ENCODE data around the gene GNB1L. TPM values are rescaled to one million over a fixed set of nuclear protein-coding genes. Genes with fewer than 3 reads are reported as not detected.

GNB1L gene
- total RNA-seq, 1 experiment from 2014 or later = 12.2 TPM

DNA sequence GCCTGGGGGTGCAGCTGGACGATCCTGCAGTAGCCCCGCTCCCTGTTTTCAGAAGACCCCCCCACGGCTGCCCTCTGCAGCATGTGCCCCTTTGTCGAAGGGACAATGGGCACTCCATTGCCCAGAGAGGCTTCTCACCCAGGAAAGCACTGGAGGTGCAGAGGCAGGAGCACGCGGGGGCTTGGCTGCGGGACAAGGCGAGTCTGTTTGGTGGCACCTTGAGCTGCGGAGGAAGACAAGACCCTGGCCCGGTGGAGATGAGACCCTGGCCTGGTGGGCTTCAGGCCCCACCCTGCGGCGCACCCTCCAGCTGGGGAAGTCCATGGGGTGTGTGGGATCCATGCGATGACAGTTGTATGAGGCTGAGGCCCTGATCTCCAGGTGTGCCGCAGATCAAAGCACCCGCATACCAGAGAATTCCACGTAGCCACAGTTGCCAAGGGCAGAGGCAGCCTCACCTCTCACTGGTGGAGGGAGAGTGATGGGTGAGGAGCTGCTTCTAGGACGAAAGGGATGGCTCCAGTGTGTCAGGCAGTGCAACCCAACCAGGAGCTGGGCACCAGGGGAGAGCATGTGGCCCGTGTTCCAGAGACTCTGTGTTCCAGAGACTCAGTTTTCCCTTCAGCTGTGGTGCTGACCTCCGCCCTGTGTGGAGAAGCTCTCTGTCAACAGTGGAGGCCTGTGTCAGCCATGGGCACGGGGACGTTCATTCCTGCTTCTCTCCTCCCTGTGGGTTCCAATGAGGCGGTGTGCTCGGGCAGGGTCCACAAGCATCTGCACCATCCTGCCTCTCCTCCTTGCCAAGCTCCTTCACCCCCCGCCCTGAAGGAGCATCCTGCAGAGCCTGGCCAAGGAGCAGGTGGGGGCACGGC, 84.1 kb downstream of the GNB1L start:
- DNase-seq (ENCODE audit: low read depth, low spot score) = no peak
- no peaks in the 10 kb centered on the region for H3K27me3 ChIP-seq (ENCODE audit: control insufficient read depth, insufficient read depth, low read length)
- no peak for ATAC-seq
- no peaks in the 10 kb centered on the region; the same call in 1 of the 2 replicates for H3K36me3 ChIP-seq (ENCODE audit: control insufficient read depth, insufficient read depth, low read length)
- H3K9me3 ChIP-seq (ENCODE audit: control insufficient read depth, insufficient read depth, low read depth, low read length) = no peaks in the 10 kb centered on the region
- ChIA-PET POLR2A (no interaction called here), CTCF (no interaction called here)
- no peak overlapping the region for H3K27ac ChIP-seq (ENCODE audit: low read length)
- TF ChIP-seq, protein P1, sequence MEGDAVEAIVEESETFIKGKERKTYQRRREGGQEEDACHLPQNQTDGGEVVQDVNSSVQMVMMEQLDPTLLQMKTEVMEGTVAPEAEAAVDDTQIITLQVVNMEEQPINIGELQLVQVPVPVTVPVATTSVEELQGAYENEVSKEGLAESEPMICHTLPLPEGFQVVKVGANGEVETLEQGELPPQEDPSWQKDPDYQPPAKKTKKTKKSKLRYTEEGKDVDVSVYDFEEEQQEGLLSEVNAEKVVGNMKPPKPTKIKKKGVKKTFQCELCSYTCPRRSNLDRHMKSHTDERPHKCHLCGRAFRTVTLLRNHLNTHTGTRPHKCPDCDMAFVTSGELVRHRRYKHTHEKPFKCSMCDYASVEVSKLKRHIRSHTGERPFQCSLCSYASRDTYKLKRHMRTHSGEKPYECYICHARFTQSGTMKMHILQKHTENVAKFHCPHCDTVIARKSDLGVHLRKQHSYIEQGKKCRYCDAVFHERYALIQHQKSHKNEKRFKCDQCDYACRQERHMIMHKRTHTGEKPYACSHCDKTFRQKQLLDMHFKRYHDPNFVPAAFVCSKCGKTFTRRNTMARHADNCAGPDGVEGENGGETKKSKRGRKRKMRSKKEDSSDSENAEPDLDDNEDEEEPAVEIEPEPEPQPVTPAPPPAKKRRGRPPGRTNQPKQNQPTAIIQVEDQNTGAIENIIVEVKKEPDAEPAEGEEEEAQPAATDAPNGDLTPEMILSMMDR (IDR thresholded peaks at IDR 0.05) = no peak
- TF ChIP-seq TCF7L2 (IDR thresholded peaks at IDR 0.05; ENCODE audit: low read depth, low read length) = 0 out of 2 replicates have a peak, but pooled peaks have one; percentile 34
- TF ChIP-seq POLR2AphosphoS5 (IDR thresholded peaks at IDR 0.05; ENCODE audit: low read depth, low read length) = 0 out of 2 replicates have a peak, but pooled peaks have one; percentile 23
- TF ChIP-seq SIN3A (IDR thresholded peaks at IDR 0.05; ENCODE audit: borderline replicate concordance, insufficient read depth, low read depth, low read length) = no peak
- TF ChIP-seq REST (IDR thresholded peaks at IDR 0.05; ENCODE audit: insufficient read depth in 1 of 2, low read depth in 2 of 2, low read length in 1 of 2) = no peak
- intact Hi-C loops (cut with micrococcal nuclease; ENCODE audit: unreplicated experiment) = no loop called here
- H3K4me1 ChIP-seq (ENCODE audit: control insufficient read depth, insufficient read depth, low read length) = peaks cover 7% of the 10 kb centered on the region
- in situ Hi-C loops (cut with HindIII; ENCODE audit: low pct_unique_long_range_greater_than_20kb, low sequenced_read_pairs) = no loop called here
- H3K4me3 ChIP-seq (ENCODE audit: low read depth in 2 of 2, low read length in 2 of 2) = no peak overlapping the region
- no TSS peak for BruUV-seq (replicated peaks)

GRCh38 chr22:19769393-19769715, 85.3 kb downstream of the GNB1L start:
- CTCF ChIA-PET = no interaction called here
- H3K27ac ChIP-seq (ENCODE audit: low read length) = no peak overlapping the region
- H3K4me1 ChIP-seq (ENCODE audit: control insufficient read depth, insufficient read depth, low read length) = peaks cover 15% of the 10 kb centered on the region
- H3K4me3 ChIP-seq (ENCODE audit: low read depth in 2 of 2, low read length in 2 of 2) = no peak overlapping the region
- ATAC-seq (no peak), DNase-seq (ENCODE audit: low read depth, low spot score) (no peak)
- in situ Hi-C loops (cut with HindIII; ENCODE audit: low pct_unique_long_range_greater_than_20kb, low sequenced_read_pairs) (no loop called here), intact Hi-C loops (cut with micrococcal nuclease; ENCODE audit: unreplicated experiment) (no loop called here)
- H3K9me3 ChIP-seq (ENCODE audit: control insufficient read depth, insufficient read depth, low read depth, low read length) = no peaks in the 10 kb centered on the region
- TF ChIP-seq, protein P1 (IDR thresholded peaks at IDR 0.05) = no peak
- no peak for TF ChIP-seq SIN3A (IDR thresholded peaks at IDR 0.05; ENCODE audit: borderline replicate concordance, insufficient read depth, low read depth, low read length)
- TF ChIP-seq TCF7L2 (IDR thresholded peaks at IDR 0.05; ENCODE audit: low read depth, low read length) = no peak
- no peak for TF ChIP-seq POLR2AphosphoS5 (IDR thresholded peaks at IDR 0.05; ENCODE audit: low read depth, low read length)
- no peak for TF ChIP-seq REST (IDR thresholded peaks at IDR 0.05; ENCODE audit: insufficient read depth in 1 of 2, low read depth in 2 of 2, low read length in 1 of 2)
- no peaks in the 10 kb centered on the region for H3K27me3 ChIP-seq (ENCODE audit: control insufficient read depth, insufficient read depth, low read length)
- POLR2A ChIA-PET = no interaction called here
- no peaks in the 10 kb centered on the region; the same call in 1 of the 2 replicates for H3K36me3 ChIP-seq (ENCODE audit: control insufficient read depth, insufficient read depth, low read length)
- no TSS peak for BruUV-seq (replicated peaks)

Data from Panc1 (cell line).